Transverse colon (tissue), 3 donors: ENCODE data around the gene KCTD17.

Experiments used
- EP300 ChIP-seq: sonication (generic); formaldehyde crosslinking; IDR thresholded peaks from one replicate; pipeline ENCODE4 v1.6.1; 2017; ENCODE audit warnings: antibody characterized with exemption, low read depth
- POLR2A ChIP-seq: fragments of 450-650 bp; IDR thresholded peaks from one replicate; pipeline ENCODE4 v1.6.1; 2016; ENCODE audit warnings: antibody characterized with exemption, mild to moderate bottlenecking, moderate library complexity
- TF ChIP-seq, protein P1 (sequence below), 5 experiments: fragments of 200-600 bp in 3 of 5; fragments of 450-650 bp in 2 of 5; sonication (generic) in 3 of 5; IDR thresholded peaks; 1 replicate in 2 of 5; 2 replicates in 3 of 5; pipeline ENCODE4 v1.5.1; 2016 to 2017; ENCODE audit warnings: antibody characterized with exemption in 5 of 5, inconsistent platforms in 3 of 5, mild to moderate bottlenecking in 2 of 5, moderate library complexity in 1 of 5

DNA sequence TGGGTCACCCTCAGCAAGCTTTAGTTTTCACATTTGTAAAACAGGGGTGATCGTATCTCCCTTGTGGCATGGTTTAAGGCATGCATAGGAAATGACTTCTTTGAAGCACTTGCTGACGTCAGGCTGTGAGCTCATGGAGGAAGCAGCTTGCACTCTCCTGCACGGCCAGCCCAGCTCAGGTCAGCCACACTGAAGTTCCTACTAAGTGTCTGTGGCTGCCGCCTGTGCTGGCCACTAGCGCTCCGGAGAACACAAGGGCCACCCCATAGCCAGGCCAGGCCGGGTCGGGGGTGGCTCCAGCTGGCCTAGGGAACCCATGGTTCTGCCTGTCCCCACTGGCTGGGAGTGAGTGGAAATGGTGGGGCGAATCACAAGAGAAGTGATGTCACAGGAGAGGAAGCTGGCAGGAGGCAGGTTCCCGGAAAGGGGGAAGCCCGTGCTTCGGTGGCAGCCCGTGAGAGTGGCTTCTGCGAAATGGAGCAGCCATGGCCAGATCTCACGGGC lies 28.2 kb downstream of the KCTD17 start:
- TF ChIP-seq, protein P1, sequence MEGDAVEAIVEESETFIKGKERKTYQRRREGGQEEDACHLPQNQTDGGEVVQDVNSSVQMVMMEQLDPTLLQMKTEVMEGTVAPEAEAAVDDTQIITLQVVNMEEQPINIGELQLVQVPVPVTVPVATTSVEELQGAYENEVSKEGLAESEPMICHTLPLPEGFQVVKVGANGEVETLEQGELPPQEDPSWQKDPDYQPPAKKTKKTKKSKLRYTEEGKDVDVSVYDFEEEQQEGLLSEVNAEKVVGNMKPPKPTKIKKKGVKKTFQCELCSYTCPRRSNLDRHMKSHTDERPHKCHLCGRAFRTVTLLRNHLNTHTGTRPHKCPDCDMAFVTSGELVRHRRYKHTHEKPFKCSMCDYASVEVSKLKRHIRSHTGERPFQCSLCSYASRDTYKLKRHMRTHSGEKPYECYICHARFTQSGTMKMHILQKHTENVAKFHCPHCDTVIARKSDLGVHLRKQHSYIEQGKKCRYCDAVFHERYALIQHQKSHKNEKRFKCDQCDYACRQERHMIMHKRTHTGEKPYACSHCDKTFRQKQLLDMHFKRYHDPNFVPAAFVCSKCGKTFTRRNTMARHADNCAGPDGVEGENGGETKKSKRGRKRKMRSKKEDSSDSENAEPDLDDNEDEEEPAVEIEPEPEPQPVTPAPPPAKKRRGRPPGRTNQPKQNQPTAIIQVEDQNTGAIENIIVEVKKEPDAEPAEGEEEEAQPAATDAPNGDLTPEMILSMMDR (IDR thresholded peaks at IDR 0.05), result no peak
- TF ChIP-seq EP300 (no peak), POLR2A (no peak)
